Measurements from ENCODE around the gene DNAH14. TPM values are rescaled to one million over a fixed set of nuclear protein-coding genes. Genes with fewer than 3 reads are reported as not detected.

The DNAH14 gene
- total and polyA plus RNA-seq, 2 donors (not counting 3 experiments of a cell fraction or from before 2014, with no cell fraction given), result 1.5 to 7.1 TPM

- DNase-seq (ENCODE audit: low read depth, low spot score) (no peak), FAIRE-seq (no peak)
- Histone ChIP-seq H3K4me3 (replicated peaks in 1 of 3; ENCODE audit: insufficient read depth in 1 of 3, low read depth in 1 of 3, low read length in 3 of 3) (no peak overlapping the region), H3K27me3 (ENCODE audit: control insufficient read depth in 2 of 2, insufficient read depth in 2 of 2, low read length in 2 of 2) (no peaks in the 10 kb centered on the region), H3K9me3 (replicated peaks; ENCODE audit: control insufficient read depth, insufficient read depth, low read length) (no peaks in the 10 kb centered on the region), H3K79me2 (ENCODE audit: control insufficient read depth, insufficient read depth, low read length) (no peaks in the 10 kb centered on the region), H3K36me3 (ENCODE audit: control insufficient read depth in 2 of 2, extremely low read depth in 1 of 2, insufficient read depth in 2 of 2, low read length in 2 of 2) (no peaks in the 10 kb centered on the region), H3K9me1 (replicated peaks; ENCODE audit: control insufficient read depth, extremely low read depth, insufficient read depth, low read length) (no peaks in the 10 kb centered on the region), H3K27ac (ENCODE audit: insufficient read depth, low read depth, low read length) (no peak overlapping the region), H3K9ac (replicated peaks; ENCODE audit: extremely low read depth, insufficient read depth, low read length) (no peak overlapping the region), H3K4me2 (ENCODE audit: insufficient read depth, low read length) (no peak overlapping the region), H2AFZ (ENCODE audit: low read depth, low read length) (no peak overlapping the region), H4K20me1 (replicated peaks; ENCODE audit: control insufficient read depth, extremely low read depth, insufficient read depth, low read length) (no peaks in the 10 kb centered on the region), H3K4me1 (ENCODE audit: control insufficient read depth, extremely low read depth, insufficient read depth, low read length) (peaks cover 34% of the 10 kb centered on the region)
- dilution Hi-C loops (cut with MboI; ENCODE audit: extremely low pct_ligation_motif_present, low sequenced_read_pairs), result no loop called here
- BruUV-seq (replicated peaks), result no TSS peak
- intact Hi-C loops (cut with micrococcal nuclease), result no loop called here
- no peak for TF ChIP-seq CTCF (IDR thresholded peaks at IDR 0.05; ENCODE audit: extremely low read depth in 1 of 2, insufficient read depth in 1 of 2, low read depth in 1 of 2, low read length in 2 of 2)
- TF ChIP-seq MYC (IDR thresholded peaks at IDR 0.05; ENCODE audit: low read depth, low read length), result no peak
- no peak for TF ChIP-seq EZH2 (IDR thresholded peaks at IDR 0.05; ENCODE audit: borderline replicate concordance, low read depth, low read length, severe bottlenecking)
- TF ChIP-seq GATA2 (IDR thresholded peaks at IDR 0.05; ENCODE audit: insufficient read depth, insufficient read length, low read depth, low read length), result no peak
- no peak for TF ChIP-seq POLR2A (IDR thresholded peaks at IDR 0.05; ENCODE audit: low read depth, low read length)
- TF ChIP-seq JUN (IDR thresholded peaks at IDR 0.05; ENCODE audit: borderline replicate concordance, insufficient read depth, insufficient read length, low read depth), result no peak
- no peak for TF ChIP-seq FOS (IDR thresholded peaks at IDR 0.05; ENCODE audit: borderline replicate concordance, insufficient read depth, low read length)
- TF ChIP-seq MAX (IDR thresholded peaks at IDR 0.05; ENCODE audit: insufficient read depth, insufficient read length), result no peak
- TF ChIP-seq POLR2AphosphoS5 (IDR thresholded peaks at IDR 0.05; ENCODE audit: insufficient read depth, low read depth, low read length), result no peak
- ChIA-PET CTCF (interaction anchor here (0.6 to 2.9 kb wide), 13 partner anchors 8 to 1197 kb away, joined by 3 to 31 read pairs (median 6); partner anchors contain the start of gene LBR), POLR2A (no interaction called here)
These were observed 512.6 kb downstream of the DNAH14 start for GRCh38 chr1:225442123-225442505.

Measured in endothelial cell of umbilical vein (primary cell).